GM18907 (cell line): ENCODE measurements around the gene PRKCE.

Experiments
- ATAC-seq: cut with Tn5 transposase; IDR thresholded peaks from one replicate; pipeline ENCODE4 v1.9.1; 2021; ENCODE audit warnings: mild to moderate bottlenecking, moderate library complexity; ENCODE audit not compliant: unreplicated experiment

Gene PRKCE

DNA sequence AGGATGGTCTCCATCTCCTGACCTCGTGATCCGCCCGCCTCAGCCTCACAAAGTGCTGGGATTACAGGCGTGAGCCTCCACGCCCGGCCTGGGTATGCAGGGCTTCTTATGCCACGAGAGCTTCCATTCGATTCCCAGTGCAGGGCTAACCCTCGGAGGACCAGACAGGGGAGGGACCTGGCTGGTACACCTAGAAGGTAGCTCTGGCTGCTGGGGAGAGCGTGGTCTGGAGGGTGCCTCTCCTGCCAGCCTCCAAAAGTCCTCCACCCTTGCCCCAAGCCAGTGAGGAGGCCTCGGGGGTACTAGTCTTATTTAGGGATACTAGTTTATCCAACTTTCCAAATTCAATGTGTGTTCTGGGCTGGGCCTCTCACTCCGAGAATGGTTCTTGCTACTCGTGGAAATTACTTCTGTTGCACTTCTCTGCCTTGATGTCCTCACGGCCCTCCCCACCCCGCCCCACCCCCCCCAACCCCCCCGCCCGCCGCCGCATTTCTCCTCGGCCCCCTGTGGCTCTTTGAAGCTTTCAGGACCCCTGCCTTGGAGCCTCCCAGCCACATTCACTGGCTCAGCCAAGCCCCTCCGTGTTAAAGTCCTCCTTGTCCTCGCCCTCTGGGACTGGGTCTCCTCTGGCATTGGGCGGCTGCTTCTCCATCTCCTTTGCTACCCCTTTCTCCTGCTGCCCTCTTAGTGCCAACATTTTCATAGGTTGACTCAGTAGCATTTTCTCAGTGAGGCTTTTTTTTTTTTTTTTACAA lies 502.7 kb downstream of the PRKCE start:
- no peak for ATAC-seq

DNA sequence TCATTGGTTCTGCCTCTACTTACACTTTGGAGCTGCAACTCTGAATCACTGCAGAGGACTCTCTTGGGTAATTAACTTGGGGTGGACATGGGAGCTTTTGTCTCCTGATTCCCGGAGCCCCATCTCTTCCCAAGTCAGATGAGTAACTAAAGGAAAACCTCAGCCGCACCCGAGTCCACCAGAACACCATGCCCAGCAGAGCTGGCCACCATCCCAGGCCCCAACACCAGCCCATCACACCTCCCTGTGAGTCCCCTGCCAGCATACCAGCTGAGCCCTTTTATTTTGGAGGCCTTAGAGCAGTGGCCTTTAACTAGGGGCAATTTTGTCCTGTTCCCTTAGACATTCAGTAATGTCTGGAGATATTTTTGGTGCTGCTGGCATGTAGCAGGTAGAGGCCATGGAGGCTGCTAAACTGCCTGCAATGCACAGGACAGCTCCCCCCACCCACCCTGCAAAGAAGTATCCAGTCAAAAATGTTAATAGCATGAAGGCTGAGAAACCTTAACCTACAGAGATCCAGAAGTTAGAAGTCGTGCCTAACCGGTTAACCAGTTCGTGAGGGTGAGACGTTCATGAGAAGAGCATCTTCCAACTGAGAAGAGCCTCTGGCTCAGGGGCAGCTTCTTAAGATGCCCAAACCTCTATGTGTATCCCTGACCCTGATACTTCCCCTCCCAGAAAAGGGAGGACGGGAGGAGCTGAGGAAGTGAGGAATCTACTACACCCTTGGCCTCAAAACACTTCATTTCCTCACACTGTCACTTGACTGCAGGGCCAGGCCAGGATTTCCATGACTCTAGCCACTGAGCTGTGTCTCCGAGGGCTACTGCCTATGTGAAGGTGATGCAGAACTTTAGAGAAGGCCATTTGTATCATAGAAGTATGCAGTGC lies 505.8 kb downstream of the PRKCE start:
- no peak for ATAC-seq

DNA sequence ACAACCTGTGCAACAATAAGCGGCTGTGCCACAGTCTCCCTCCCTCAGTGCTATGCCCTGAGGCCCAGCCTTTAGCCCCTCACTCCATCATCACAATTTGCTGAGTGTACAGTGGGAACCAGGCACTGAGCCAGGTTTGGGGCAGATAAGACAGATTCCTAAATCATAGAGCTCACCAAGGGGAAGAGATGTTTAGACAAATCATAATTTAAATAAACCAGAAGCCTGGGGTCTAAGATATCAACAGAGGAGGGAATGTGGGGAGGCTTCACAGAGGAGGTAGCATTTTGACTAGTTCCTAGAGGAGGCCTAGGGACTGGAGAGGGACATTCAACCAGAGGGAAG lies 506.5 kb downstream of the PRKCE start:
- ATAC-seq, result no peak

DNA sequence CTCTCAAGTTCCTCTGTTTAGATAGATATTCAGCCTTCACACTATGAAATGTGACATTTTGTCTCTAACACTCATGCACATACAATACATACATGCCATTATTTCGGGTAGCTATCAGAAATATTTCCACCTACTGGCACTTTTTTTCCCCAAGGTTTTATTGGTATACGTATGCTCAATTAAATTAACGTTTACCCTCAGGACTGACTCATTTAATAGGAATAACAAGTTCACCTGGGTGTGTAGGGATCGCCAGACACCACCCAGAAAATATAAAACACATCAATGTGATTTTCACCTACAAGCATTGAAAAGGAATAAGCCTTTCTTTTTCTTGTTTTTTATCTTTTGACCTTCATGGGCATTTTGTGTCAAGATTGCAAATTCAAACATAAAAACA lies 507.2 kb downstream of the PRKCE start:
- no peak for ATAC-seq

DNA sequence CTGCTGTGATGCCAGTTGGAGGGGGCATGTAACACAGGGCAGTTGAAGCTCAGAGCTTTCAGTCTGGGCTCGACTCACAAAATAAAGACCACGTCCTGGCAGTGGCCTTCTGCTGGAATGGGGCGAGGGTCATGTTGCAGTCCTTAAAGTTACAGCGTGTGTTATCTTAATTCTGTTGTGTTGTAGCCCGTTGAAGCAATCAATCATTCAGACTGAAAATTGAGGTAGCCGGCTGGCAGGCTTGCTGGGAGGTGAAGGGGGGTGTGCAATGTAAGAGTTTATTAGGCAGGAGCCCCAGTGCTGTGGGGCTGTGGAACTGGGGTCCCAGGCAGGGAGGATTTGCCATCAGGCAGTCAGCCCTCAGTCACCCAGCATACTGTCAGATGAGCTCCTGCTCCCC lies 508.9 kb downstream of the PRKCE start:
- ATAC-seq, result no peak

DNA sequence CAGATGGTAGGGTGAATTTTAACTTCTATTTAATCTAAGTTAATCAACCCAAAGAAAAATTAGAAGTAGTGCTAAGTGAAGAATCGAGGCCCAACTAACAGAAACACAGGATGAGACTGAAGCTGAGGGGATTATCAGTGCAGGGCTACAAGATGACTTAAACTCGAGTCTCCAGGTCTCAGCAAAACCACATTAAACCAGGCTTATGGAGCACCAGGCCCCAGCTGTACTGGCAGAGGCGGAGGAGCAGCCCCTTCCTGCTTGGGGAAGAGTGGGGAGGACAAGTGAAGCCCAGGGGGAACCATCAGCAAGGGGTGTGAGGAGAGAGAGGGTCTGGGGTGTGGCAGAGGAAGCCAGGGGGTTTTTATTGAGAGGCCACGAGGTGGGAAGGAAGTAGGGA lies 509.8 kb downstream of the PRKCE start:
- no peak for ATAC-seq

DNA sequence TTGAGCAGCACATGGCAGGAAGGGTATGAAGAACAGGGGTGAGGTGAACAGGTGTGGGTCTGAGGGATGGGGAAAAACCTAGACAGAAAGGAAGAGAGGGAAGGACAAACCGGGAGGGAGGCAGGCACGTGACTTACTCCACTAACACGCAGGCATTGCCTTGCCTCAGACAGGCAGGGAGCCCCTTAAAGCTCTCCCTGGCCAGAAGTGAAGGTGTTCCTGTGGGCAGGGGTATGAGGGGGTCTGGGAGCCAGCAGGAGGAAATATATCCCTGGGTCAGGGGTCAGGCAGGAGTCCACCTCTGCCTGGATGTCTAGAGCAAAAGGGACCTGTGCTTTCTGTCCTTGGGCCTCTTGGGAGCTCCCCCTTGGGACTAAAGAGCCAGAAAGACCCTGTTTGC lies 510.4 kb downstream of the PRKCE start:
- no peak for ATAC-seq

DNA sequence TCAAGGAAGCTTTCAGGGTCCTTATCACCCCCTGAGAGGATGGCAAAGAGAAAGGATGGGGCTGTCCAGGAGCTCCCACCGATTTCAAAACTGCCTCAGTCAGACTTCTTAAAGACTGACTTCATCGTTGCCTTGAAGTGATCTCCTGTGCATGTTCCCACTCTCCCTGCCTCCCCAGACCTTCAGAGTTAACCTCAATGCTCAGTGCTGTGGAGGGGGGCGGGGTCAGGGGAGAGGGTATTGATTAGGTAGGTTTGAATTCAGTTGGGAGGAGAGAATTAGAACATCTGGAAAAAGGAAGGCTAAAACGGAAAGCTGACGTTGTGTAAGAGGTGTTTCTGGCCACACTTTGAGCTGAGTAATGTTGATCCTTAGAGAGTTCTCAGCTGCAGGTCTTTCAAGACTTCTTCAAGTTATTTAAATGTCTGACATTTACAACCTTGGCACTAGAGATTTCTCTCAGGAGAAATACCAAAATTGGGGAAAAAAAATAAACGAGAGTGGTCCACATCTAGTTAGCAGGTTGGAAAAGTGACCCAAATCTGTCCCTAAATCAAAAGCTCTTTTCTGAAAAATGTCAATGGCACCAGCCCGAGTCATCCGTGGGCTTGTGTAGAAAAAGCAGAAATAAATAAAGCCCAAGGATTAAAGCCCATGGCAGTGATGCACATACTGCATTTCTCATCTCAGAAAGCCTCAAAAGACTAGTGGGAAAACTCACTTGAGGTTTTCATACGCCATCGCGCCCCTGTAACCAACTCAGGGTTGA lies 511.0 kb downstream of the PRKCE start:
- no peak for ATAC-seq

DNA sequence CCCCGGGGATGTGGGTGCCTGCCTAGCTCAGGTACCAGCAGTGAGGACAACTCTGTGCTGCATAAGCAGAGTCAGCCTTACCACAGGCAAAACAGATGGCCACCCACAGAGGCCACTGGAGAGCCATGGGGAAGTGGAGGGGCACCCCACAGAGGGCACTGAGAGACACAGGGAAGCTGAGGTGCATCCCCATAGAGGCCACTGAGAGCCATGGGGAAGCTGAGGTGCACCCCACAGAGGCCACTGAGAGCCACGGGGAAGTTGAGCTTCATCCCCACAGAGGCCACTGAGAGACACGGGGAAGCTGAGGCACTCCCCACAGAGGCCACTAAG lies 511.6 kb downstream of the PRKCE start:
- no peak for ATAC-seq

DNA sequence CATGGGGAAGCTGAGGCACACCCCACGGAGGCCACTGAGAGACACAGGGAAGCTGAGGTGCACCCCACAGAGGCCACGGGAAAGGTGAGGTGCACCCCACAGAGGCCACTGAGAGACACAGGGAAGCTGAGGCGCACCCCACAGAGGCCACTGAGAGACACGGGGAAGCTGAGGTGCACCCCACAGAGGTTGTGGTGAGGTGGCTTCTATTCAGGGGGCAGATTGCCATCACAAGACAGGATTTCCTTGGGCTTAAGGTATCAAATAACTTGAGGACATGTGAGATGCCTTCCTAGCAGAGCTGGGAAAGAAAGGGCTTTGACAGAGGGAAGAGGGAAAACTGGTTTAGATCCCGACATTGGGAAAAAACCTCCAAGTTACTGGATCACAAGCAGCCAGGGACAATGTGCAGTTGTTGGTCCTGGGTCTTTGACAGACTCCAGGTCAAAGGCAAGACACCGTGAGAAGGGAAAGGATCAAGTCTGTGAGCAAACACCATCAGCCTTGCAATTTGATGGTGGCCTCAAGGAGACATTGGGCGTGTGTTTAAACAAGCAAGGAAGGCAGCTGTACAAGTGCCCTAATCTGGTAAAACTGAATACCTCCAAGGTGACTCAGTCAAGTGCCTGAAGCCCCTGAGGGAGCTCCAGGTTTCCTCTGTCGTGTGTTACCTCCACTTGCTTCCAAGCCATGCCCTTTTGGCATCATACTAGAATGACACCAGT lies 512.5 kb downstream of the PRKCE start:
- no peak for ATAC-seq

DNA sequence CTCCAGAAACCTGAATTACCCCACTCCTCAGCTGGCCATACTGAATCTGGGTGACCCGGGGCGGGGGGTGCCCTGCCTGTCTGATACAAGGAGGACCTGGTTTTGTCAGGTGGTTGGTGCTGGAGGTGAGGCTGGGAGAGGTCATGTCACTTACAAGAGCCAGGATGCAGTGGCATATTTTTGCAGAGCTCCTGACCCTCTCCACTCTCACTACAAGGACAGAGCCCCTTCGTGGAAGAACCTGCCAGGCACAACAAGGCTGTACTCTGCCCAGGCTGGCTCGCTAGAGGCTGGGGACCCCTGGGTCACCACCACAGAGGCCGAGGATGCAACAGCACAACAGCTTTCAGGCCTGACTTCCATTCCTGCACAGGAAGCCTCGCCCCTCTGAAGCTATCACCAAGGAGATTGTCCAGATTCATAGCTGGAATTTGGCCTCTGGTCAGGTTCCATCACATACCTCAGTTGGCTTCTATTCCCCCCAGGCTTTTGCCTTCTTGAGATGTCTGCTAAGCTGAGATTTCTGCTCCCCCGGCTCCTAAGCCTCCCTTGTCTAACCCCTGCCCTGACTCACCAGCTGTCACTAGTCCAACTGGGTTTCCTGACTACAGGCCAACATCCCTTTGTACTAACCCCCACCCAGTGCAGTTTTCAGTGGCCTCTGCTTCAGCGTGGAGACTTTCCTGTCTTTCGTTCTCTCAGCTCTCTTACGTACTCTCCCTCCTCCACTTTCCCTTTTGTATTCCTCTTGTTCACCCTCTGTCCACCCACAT lies 513.2 kb downstream of the PRKCE start:
- no peak for ATAC-seq

DNA sequence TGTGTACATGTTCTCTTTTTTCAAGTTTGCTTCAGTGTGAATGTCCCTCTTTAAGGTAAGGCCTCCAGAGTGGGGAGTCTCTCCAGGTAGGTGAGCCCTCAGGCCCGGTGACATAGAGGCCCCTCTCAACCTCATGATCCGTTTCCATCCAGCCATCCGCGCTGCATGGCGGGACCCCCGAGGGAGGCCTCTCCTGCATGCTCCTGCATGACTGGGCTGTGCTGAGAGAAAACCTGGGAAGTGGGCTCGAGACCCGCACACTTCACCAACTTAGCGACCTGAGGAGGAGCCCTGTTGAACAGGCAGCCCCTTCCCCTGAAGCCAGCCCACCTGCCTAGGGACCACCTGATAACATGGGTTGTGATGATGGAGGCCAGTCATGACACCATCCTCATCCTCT lies 514.4 kb downstream of the PRKCE start:
- no peak for ATAC-seq

DNA sequence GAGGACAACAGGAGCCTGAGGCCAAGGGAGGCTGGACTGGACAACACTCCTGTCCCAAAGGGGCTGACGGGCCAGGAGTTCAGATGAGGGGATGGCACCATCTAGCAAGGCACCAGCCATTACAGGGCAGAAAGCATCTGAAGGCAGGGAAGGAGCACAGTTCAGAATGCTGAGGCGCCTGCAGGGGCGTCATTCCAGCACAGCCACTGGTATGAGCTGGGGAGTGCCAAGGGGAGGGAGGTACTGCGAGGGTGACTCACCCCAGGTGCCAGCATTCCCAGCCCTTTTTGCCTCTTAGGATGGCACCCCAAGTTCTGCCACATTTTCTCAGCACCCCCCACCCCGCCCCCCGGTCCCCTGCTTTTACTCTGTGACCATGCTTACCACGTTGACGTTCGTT lies 515.9 kb downstream of the PRKCE start:
- ATAC-seq, result no peak

DNA sequence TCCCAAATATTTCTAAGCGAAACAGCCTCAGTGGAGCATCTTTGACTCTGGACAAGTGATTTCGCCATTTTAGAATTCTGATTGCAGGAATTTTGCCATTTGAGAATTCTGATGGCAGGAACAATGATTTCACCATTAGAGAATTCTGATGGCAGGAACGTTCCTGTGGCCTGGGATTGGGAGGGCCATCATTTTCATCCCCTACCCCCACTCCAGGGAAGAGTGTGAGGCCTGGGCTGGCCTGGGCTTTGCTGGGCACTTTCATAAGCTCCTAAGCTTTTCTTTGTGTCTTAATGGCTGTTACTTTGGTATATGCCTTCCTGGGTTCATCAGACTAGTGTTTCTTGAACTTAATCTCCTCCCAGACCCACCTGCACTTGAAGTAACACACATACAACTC lies 516.4 kb downstream of the PRKCE start:
- no peak for ATAC-seq

DNA sequence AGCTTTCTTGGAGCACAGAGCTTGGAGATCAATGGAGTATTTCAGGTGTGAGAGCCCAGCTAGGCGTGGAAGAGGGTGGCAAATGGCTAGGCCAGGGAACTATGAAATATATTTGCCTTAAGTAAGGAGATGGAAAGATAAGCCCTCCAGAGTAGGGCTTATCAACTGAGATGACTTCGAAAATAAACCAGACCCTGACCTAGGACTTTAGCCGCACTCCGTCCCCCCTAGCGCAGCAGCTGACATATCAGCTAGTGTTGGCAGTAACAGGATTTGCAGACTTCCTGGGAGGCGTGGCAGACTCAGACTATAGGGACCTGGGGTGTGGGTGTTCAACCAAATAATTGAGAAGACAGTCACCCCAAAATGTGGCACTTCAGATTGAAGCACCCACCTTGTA lies 518.0 kb downstream of the PRKCE start:
- no peak for ATAC-seq

DNA sequence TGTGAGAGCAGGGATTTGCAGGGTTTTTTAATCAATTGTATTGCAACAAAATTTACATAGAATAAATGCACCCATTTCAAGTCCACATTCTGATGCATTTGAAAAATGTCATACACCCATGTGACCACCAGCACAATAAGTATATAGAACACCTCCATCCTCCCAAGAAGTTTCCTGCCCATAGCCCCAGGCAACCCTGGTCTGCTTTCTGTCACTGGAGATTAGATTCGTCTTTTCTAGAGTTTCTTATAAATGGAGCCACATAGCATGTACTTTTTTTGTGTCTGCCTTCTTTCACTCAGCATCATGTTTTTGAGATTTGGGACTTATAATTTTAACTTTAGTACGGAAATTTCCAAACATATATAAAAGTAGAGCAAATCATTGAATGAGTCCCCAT lies 518.6 kb downstream of the PRKCE start:
- no peak for ATAC-seq

DNA sequence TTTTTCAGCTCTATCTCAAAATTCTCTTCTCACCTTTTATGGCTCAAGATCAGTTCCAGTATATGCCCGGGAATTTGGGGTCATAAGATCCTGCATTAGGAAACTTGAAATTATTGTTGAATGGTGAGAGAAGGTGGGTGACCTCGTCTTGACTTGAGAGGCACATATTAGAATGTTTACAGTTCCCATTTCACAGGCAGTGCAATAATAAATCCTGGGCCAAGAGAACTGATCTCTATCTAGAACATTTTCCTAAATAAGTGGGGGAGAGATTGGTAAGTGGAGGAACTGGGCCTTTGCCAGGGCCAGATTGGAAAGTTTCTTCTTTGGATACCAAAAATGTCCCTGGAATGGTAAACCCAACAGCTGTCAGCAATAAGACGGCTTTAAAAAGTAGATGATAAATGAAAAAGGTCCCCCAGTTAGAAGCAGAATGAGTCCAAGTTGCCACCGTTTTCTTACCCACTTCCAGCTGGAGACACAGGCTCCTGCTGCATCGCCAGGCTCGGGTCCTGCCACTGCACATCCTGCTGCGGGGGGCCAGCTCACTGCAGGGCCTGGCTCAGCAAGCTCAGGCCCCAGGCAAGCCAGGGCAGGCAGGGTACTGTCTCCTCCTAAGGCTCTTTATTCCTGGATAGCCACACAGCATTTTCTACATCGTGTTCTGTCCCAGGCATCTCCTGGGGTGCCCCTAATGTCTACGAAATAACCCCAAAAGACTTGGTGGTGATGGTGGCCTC lies 519.3 kb downstream of the PRKCE start:
- no peak for ATAC-seq

DNA sequence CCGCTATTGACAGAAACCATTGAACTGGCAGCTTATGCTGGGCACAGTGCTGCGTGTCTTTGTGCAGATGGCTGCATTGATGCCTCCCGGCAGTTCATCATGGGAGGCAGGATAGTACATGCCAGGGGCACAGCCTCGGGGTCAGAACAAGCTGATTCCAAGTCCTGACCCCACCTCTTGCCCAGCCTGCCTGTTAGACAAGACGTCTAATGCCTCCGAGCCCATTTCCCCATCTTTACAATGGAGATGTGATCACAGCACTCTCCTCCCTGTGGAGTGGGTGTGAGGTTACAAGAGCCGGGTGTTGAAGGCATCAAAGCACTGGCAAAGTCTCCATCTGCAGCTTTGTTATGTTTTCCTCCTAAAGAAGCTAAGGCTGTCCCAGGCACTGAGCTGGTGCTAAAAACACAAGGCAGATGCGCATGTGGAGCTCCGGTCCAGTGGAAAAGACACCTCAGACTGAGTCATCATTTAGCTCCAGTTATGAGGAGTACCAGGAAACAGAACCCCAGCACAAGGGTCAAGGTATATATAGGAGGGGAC lies 520.0 kb downstream of the PRKCE start:
- ATAC-seq, result no peak

DNA sequence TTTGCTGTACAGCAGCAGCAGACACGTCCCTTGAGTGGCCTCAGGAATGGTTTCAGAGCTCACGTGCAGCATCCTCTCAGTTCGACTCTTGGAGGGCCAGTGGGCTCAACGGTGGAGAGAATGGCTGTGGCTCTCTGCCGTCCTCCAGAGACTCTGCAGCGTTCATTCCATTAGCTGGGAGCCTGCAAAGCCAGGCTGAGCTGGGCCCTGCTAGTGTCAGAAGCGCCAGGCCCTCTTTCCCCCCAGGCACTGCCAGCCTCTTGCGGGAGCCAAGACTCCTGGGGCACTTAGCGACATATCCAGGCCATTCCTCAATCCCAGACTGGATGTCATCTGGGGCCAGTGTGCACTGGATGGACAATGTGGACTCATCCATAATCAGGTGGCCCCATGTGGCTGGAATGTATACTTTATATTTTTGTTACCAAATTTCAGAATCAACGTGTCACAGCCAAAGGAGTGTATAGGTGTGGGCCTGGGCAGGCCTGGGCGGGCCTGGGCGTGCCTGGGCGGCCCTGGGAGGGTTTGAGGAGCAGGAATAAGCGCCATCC lies 520.6 kb downstream of the PRKCE start:
- ATAC-seq, result no peak
